ENCODE measurements around the gene SIDT2.

- TF ChIP-seq CTCF (conservative IDR thresholded peaks at IDR 0.05; ENCODE audit: low read depth, low read length) (no peak), BHLHE40 (IDR thresholded peaks at IDR 0.05; ENCODE audit: low read depth, low read length) (no peak), POLR2A (IDR thresholded peaks at IDR 0.05; ENCODE audit: low read depth, low read length) (no peak), SMC3 (IDR thresholded peaks at IDR 0.05; ENCODE audit: low read depth, low read length) (no peak), MAZ (IDR thresholded peaks at IDR 0.05; ENCODE audit: borderline replicate concordance, low read depth, low read length) (no peak), USF2 (IDR thresholded peaks at IDR 0.05; ENCODE audit: low read depth, low read length) (no peak)
Observed at GRCh38 chr11:117187007-117187406, 8.5 kb downstream of the SIDT2 start.
